ENCODE results near the gene NOTCH1.

The NOTCH1 gene

DNA sequence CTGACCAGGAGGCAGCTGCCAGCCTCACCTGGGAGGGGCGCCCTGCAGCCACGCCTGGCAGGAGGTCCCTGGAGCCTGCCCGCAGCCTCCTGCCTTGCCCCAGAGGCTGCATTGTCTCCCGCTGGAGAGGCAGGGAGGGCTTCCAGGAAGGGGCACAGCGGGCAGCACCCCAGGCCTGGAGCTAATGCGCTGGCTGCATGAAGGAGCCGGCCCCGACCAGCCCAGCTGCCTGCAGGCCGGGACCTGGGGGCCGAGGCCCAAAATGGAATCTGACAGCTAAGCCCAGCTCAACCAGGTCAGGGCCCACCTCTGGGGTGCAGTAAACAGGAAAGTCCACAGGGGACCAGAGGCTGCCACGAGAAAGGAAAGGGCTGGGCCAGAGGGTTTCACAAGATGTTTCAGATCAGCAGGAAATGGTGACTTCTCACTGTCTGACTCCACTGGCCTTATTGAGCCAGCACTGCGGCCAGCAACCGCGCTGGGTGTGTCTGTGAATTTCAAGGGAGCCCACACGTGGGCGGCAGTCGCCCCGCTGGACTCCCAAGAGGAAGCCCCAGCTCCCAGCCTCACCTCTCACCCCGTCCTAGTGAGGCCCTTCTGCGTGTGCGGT, 18.6 kb upstream of the NOTCH1 start:
- ATAC-seq (ENCODE audit: low read depth) (peak; percentile 40), DNase-seq (ENCODE audit: low spot score) (no peak)
- no peaks in the 10 kb centered on the region for H3K36me3 ChIP-seq (ENCODE audit: low read depth)
- TF ChIP-seq CTCF (IDR thresholded peaks at IDR 0.05; ENCODE audit: poor library complexity, severe bottlenecking): no peak
- H3K27ac ChIP-seq (ENCODE audit: poor library complexity, severe bottlenecking): peak overlapping the region; percentile 12
- H3K4me1 ChIP-seq (ENCODE audit: insufficient read depth, poor library complexity, severe bottlenecking): peaks cover 24% of the 10 kb centered on the region
- H3K9me3 ChIP-seq (ENCODE audit: severe bottlenecking): peaks cover 6% of the 10 kb centered on the region
- H3K27me3 ChIP-seq (ENCODE audit: insufficient read depth, poor library complexity, severe bottlenecking): no peaks in the 10 kb centered on the region
- no peak overlapping the region for H3K4me3 ChIP-seq (ENCODE audit: severe bottlenecking)

DNA sequence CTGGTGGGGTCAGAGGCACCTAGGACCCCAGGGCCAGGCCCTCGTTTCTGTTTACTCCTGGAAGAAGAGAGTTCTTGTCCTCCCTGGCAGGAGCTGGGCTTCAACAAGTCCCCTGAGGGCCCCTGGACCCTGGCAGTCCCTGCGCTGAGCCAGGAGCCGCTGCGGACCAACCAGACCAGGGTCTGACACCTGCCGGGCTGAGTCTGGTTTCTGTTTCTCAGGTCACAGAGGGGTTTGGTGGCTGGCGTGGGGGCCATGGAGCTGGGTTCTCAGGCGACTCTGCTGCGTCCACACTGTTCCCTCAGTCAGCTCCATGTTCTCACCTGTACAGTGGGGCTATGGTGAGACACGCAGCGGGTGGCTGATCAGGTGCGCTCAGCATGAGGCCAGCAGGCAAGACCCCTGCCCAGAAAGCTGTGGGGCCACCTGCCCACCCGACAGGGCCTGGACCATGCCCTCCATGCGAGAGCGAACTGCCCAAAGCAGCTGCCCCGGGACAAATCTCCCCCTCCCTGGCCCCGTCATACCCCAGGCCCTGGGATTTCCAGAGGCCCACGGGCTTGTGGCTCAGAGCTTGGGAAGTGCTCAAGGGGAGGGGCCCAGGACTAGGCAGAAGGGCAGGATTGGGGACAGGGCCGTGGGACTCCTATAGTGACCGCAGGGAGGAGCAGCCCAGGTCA, 17.9 kb upstream of the NOTCH1 start:
- no peak for TF ChIP-seq CTCF (IDR thresholded peaks at IDR 0.05; ENCODE audit: poor library complexity, severe bottlenecking)
- peaks cover 24% of the 10 kb centered on the region for H3K4me1 ChIP-seq (ENCODE audit: insufficient read depth, poor library complexity, severe bottlenecking)

DNA sequence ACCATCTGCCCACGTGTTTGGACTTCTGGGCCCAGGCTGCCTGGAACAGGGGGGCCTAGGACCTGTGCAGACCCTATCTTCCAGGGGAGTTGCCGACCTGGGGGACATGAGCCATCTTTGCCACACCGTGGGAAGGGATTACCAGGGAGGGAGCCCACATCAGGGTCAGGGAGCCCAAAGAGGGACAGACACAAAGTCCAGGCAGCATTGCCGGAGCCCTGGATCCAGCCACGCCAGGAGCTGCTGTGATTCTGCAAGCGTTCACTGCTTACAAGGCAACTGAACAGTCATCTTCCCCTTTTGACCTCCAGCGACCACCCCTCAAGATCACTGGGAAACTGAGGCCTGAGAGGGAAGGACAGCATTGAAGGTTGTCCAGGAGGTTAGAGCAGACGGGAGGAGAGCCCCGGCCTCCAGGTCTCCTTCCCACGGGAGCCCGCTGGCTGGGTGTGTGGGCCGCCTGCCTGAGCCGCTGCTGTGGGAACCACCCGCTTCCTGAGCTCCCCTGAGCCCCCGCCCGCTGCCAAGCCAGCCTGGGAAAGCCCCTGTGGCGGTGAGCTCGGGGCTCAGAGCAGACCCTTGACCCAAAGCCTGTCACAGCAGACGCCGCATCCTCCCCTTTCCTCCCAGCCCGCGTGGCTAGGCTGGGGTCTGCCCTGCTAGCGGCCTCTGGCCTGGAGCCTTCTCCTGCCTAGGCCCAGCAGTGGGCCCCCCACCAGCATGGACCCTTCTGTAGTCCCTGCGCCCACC, 17.1 kb upstream of the NOTCH1 start:
- Histone ChIP-seq H3K4me1 (ENCODE audit: insufficient read depth, poor library complexity, severe bottlenecking) (peaks cover 20% of the 10 kb centered on the region), H3K9me3 (ENCODE audit: severe bottlenecking) (peaks cover 13% of the 10 kb centered on the region), H3K4me3 (ENCODE audit: severe bottlenecking) (no peak overlapping the region), H3K36me3 (ENCODE audit: low read depth) (no peaks in the 10 kb centered on the region), H3K27me3 (ENCODE audit: insufficient read depth, poor library complexity, severe bottlenecking) (no peaks in the 10 kb centered on the region), H3K27ac (ENCODE audit: poor library complexity, severe bottlenecking) (no peak overlapping the region)
- TF ChIP-seq CTCF (IDR thresholded peaks at IDR 0.05; ENCODE audit: poor library complexity, severe bottlenecking): no peak
- ATAC-seq (ENCODE audit: low read depth) (no peak), DNase-seq (ENCODE audit: low spot score) (no peak)

More for the DNA sequence above, 17.9 kb upstream of the NOTCH1 start:
- no peak overlapping the region for H3K27ac ChIP-seq (ENCODE audit: poor library complexity, severe bottlenecking)
- peaks cover 11% of the 10 kb centered on the region for H3K9me3 ChIP-seq (ENCODE audit: severe bottlenecking)
- ATAC-seq (ENCODE audit: low read depth): no peak
- H3K4me3 ChIP-seq (ENCODE audit: severe bottlenecking): no peak overlapping the region
- DNase-seq (ENCODE audit: low spot score): no peak
- H3K36me3 ChIP-seq (ENCODE audit: low read depth): no peaks in the 10 kb centered on the region
- H3K27me3 ChIP-seq (ENCODE audit: insufficient read depth, poor library complexity, severe bottlenecking): no peaks in the 10 kb centered on the region

DNA sequence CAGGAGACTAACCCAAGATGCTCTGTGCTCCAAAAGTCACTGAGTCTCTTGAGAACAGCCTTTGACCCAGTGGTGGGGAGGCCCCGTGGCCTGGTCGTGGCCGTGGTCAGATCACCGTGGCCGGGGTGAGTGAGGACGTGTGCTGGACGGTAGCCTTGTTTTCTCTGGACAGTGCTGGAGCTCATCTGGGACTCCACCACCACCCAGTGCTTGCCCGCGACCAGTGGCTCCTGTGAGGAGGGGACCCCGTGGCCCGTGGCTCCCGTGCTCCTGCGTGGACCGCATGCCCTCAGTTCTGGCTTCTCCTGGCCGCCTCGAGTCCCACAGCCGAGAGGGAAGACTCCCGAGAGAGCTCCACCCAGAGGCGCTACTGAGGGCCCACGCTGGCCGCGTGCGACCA, 15.9 kb upstream of the NOTCH1 start:
- DNase-seq (ENCODE audit: low spot score) (no peak), ATAC-seq (ENCODE audit: low read depth) (no peak)
- Histone ChIP-seq H3K9me3 (ENCODE audit: severe bottlenecking) (peaks cover 13% of the 10 kb centered on the region), H3K4me3 (ENCODE audit: severe bottlenecking) (no peak overlapping the region), H3K27me3 (ENCODE audit: insufficient read depth, poor library complexity, severe bottlenecking) (no peaks in the 10 kb centered on the region), H3K27ac (ENCODE audit: poor library complexity, severe bottlenecking) (no peak overlapping the region), H3K4me1 (ENCODE audit: insufficient read depth, poor library complexity, severe bottlenecking) (peaks cover 19% of the 10 kb centered on the region), H3K36me3 (ENCODE audit: low read depth) (no peaks in the 10 kb centered on the region)
- no peak for TF ChIP-seq CTCF (IDR thresholded peaks at IDR 0.05; ENCODE audit: poor library complexity, severe bottlenecking)
